Prostate gland (tissue), 2 donors: Measurements from ENCODE around the gene MGP.

Experiments
- POLR2A ChIP-seq: fragments of 450-650 bp; IDR thresholded peaks from one replicate; pipeline ENCODE4 v1.6.1; 2016; ENCODE audit warnings: antibody characterized with exemption, mild to moderate bottlenecking
- POLR2AphosphoS5 ChIP-seq: sonication (generic); formaldehyde crosslinking; IDR thresholded peaks from one replicate; pipeline ENCODE4 v1.6.1; 2017; ENCODE audit warnings: antibody characterized with exemption
- TF ChIP-seq, protein P1 (sequence below), 4 experiments: fragments of 200-600 bp in 2 of 4; fragments of 450-650 bp in 2 of 4; sonication (generic) in 2 of 4; IDR thresholded peaks; 1 replicate in 3 of 4; 2 replicates in 1 of 4; pipeline ENCODE4 v1.5.1; 2016 to 2019; ENCODE audit warnings: antibody characterized with exemption in 4 of 4, mild to moderate bottlenecking in 2 of 4, moderate library complexity in 2 of 4

DNA sequence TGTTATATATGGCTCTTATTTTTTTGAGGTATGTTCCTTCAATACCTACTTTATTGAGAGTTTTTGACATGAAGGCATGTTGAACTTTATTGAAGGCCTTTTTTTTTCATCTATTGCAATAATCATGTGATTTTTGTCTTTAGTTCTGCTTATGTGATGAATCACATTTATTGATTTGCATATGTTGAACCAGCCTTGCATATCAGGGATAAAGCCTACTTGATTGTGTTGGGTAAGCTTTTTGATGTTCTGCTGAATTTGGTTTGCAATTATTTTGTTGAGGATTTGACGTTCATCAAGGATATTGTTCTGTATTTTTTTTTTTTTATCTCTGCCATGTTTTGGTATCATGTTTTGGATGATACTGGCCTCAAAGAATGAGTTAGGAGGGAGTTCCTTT, 27.1 kb downstream of the MGP start:
- TF ChIP-seq, protein P1, sequence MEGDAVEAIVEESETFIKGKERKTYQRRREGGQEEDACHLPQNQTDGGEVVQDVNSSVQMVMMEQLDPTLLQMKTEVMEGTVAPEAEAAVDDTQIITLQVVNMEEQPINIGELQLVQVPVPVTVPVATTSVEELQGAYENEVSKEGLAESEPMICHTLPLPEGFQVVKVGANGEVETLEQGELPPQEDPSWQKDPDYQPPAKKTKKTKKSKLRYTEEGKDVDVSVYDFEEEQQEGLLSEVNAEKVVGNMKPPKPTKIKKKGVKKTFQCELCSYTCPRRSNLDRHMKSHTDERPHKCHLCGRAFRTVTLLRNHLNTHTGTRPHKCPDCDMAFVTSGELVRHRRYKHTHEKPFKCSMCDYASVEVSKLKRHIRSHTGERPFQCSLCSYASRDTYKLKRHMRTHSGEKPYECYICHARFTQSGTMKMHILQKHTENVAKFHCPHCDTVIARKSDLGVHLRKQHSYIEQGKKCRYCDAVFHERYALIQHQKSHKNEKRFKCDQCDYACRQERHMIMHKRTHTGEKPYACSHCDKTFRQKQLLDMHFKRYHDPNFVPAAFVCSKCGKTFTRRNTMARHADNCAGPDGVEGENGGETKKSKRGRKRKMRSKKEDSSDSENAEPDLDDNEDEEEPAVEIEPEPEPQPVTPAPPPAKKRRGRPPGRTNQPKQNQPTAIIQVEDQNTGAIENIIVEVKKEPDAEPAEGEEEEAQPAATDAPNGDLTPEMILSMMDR (IDR thresholded peaks at IDR 0.05), result no peak
- TF ChIP-seq POLR2AphosphoS5 (no peak), POLR2A (no peak)
